DMS53 treated with DMSO at 0.1 percent for 48 hours (cell line): ENCODE data around the gene GJC1.

Experiments used
- DNase-seq: peaks from one replicate; lab custom pipeline; 2025; ENCODE audit not compliant: unreplicated experiment; lab: John Stamatoyannopoulos, UW

Gene GJC1

DNA sequence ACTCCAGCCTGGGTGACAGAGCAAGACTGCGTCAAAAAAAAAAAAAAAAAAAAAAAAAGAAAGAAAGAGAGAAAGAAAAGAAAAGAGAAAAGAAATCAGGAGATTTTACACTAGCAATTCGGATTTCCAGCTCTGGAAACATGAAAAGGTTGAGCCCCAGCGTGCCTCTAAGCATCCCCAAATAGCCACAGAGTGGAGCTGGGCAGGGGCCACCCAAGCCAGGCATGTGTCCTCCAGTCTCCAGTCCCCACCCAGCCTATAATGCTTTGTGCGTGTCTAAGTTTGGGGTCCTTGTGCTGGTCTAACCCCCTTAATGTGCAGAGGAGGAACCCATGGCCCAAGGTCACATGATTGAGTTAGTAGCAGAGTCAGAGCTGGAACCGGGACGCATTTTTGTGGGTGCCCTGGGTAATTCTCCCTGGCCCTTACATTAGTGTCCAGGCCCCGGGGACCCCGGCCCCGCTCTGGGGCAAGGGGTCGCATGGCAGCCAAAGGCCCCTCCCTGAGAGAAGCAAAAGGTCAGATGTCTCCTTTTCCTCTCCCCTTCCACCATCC lies 51.4 kb downstream of the GJC1 start:
- DNase-seq = peak; percentile 46

DNA sequence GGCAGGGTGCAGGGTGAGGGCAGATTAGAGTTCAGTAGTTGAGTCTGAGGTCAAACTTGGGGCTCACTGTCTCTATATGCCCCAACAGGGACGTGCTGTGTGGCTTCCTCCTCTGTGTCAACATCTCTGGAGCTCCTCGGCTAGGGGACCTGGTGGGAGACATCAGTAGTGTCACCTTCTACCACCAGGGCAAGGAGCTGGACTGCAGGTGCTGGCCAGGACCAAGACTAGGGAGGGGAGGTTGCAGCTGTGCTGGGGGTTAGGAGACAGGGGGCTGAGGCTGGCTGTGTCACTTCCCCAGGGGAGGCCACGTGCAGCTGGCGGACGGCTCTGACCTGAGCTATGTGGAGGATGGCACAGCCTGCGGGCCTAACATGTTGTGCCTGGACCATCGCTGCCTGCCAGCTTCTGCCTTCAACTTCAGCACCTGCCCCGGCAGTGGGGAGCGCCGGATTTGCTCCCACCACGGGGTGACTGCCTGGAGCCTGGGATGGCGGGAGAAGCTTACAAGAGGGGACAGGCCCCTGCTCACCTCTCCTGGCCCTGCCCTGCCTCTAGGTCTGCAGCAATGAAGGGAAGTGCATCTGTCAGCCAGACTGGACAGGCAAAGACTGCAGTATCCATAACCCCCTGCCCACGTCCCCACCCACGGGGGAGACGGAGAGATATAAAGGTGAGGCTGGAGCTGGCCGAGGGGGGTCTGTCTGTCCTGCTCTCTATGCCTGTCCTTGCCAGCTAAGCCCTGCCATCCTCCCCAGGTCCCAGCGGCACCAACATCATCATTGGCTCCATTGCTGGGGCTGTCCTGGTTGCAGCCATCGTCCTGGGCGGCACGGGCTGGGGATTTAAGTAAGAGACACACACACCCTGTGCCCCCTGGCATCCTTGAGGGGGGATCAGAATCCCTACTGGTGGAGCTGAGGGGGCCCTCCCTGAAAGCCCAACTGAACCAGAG lies 52.4 kb downstream of the GJC1 start:
- DNase-seq = no peak

DNA sequence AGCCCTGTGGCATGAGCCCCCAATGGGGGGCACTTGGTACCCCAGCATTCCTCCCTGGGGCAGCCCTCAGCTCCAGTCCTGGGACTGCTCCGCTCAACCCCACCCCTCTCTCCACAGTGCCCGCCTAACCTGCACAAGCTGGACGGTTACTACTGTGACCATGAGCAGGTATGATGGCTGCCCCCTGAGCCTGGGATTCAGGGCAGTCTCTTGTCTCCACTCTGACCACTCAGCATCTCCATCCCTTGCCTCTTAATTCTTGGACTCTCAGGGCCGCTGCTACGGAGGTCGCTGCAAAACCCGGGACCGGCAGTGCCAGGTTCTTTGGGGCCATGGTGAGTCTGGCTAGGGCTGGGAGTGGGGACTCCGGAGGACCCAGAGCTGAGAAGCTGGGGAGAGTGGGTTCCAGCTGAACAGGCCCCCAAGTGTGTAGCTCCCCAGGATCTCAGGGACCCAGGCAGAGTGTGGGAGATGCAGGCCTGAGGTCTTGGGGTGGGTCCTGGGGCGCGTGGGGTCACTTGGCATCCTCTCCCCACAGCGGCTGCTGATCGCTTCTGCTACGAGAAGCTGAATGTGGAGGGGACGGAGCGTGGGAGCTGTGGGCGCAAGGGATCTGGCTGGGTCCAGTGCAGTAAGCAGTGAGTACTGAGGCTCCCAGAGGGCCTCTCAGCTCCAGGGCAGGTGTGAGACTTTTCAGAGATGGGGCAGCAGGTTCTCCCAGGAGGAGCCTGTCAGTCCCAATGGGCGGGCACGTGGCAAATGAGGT lies 53.3 kb downstream of the GJC1 start:
- no peak for DNase-seq

DNA sequence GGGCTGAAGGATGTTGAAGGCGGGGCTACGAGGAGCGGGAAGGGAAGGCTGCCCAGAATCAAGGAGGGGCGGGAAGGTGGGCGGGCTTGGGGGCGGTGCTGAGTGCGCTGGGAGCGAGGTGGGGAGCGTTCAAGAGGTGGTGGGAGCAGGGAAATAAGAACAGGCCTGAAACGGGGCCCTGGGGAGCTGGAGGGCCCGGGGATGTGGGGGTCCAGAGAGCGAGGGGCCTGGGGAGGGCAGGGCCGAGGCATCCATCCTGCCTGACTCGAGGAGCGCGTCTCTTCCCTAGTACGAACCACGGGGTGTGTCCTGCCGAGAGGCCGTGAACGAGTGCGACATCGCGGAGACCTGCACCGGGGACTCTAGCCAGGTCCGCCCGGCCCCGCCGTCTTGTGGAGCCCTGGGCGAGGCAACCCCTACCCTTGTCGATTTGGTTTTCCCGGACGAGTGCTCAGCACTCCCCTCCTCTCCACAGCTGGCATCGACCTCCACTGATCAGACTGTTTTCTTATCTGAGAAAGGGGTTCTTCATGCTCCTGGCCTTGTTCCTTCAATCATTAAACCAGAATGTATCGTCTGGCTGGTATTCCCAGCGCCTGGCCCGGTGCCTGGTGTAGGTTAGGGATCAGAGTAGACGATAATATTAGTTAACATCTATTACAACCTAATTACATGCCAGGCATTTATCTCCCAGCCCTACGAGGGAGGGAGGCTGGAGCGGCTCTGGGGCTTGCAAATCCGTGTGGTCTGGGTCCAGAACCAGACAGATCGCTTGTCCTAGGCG lies 54.1 kb downstream of the GJC1 start:
- peak; percentile 72 for DNase-seq

DNA sequence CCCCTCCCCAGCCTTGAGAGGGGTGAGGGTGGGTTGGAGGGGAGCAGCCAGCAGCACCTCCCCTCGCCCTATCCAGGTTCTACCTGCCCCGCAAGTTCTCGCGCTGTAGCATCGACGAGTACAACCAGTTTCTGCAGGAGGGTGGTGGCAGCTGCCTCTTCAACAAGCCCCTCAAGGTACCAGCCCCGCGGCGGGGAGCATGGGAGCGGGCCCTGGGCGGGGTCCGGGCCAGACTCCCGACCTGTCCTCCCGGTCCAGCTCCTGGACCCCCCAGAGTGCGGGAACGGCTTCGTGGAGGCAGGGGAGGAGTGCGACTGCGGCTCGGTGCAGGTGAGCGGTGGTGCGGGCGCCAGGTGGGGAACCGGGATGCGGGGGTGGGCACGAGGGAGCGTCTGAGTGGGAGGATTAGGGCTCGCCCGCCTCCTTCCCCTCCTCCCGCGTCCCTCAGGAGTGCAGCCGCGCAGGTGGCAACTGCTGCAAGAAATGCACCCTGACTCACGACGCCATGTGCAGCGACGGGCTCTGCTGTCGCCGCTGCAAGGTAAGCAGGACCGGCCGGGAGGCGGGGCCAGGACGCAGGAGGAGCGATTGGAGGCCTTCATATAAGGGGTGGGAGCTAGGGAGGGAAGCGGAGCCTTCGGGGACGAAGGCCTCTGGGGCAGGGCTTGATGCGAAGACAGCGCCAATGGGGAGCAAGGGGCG lies 54.8 kb downstream of the GJC1 start:
- DNase-seq = peak; percentile 98

GRCh38 chr17:44774271-44775135 lies 55.6 kb downstream of the GJC1 start:
- DNase-seq = peak; percentile 81

DNA sequence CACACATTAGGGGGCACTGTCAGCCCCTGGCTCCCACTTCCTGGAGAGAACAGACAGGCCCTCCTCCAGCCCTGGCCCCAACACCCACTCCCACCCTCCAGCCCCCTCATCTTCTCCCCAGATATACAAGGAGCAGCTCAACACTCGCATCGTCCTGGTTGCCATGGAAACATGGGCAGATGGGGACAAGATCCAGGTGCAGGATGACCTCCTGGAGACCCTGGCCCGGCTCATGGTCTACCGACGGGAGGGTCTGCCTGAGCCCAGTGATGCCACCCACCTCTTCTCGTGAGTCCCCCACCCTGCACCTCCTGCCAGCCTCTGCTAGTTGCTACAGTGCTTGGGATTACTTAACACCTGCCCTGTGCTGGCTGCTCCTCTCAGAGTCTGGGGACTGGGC lies 56.9 kb downstream of the GJC1 start:
- DNase-seq = no peak

GRCh38 chr17:44772308-44773045 lies 57.6 kb downstream of the GJC1 start:
- no peak for DNase-seq

DNA sequence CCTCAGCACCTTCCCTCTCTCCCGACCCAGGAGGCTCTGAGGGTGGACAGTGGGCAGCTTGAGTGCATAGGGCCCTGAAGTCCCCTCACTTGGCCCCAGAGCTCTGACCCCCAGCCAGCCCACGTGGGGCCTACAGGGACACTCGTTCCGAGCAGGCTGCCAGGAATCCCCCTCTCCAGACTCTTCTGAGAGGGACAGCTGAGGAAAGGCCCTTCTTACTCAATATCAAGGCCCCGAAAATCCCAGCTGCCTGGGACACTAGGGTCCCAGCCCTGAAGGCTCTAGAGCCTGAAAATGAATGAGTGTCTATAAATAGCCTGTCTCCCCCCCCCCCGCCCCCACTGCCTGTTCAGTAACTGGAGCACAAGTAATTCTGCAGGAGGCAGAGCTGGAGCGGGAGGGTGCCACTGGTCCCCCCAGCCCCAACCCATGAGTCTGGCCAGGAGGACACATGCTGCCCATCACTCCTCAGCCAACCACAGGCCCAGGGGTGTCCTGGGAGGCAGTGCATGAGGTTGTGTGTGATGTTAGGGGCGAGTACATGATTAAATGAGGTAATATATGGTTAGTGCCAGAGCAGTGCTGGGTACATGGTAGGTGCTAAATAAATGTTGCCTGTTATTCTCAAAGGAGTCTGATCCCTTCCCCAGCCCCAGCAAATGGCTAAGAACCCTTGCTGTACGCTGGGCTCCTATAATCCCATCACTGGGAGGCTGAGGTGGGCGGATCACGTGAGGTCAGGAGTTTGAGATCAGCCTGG lies 59.7 kb downstream of the GJC1 start:
- no peak for DNase-seq

DNA sequence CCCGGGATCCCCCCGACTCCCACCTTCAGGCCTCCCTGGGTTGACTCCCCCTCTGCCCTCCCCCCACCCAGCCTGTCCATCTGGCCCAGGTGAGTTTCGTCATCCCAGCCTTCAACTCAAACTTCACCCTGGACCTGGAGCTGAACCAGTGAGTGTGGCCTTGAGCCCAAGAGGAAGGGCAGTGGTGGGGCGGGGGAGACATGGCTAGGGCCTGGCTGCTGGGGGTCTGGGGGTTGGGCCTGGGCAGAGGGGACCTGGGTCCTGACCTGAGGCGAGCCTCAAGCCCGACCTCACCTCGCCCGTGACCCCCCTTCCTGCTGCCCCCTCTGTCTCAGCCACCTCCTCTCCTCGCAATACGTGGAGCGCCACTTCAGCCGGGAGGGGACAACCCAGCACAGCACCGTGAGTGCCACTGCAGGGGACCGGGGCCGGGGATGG lies 60.4 kb downstream of the GJC1 start:
- DNase-seq = no peak

GRCh38 chr17:44769230-44769629 lies 60.9 kb downstream of the GJC1 start:
- DNase-seq = no peak

DNA sequence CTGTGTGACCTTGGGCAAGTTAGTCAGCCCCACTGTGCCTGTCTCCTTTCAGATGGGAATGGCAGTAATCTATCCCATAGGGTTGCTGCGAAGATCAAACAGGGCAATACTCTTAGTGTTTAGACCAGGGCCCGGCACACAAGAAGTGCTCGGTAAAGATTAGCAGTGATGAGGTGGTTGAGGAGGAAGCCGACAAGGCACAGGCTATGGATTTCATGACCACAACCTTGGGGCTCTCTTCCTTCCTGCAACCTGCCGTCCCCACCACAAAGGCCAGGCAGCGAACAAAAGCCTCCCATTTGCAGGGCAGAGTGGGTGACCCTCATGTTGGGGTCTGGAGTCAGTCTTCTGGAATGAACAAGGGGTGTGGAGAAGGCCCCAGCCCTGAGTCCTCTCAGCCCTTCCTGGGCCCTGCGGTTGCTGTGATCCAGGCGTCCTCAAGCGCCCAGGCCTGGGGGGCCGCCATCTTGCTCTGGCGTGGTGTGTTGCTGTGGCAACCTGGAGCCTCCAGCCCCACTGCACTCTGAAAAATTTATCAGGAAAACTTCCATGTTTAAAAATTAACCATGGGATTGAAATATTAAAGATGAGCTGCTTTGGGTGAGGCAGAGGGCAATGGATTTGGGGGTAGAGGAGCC lies 61.5 kb downstream of the GJC1 start:
- DNase-seq = no peak

GRCh38 chr17:44767493-44767892 lies 62.6 kb downstream of the GJC1 start:
- no peak for DNase-seq

DNA sequence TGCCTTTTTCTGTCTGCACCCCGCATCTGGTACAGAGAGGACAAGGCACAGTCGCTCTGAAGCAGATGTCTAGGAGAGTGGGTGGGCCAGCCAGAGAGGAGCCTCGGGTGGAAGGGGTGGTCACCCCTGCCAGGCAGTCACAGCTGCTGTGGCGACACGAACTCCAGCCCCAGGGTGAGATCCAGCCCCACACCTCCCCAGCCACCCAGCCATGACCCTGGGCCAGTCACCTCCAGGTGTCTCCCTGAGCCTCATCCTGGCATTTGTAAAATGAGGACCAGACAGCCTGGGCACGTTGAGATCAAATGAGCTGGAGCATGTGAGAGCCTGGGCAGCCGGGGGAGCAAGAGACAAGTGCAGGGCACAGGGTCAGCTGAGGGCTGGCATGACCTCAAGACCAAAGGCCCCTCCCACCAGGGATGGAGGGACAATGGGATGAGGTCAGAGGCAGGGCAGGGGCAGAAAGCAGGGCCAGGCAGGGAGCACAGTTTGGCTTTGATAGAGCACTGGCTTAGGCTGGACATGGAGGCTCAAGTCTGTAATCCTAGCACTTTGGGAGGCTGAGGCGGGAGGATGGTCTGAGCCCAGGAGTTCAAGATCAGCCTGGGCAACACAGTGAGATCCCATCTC lies 63.6 kb downstream of the GJC1 start:
- DNase-seq = no peak

- DNase-seq = no peak
These were observed 64.1 kb downstream of the GJC1 start for GRCh38 chr17:44765965-44766364.

DNA sequence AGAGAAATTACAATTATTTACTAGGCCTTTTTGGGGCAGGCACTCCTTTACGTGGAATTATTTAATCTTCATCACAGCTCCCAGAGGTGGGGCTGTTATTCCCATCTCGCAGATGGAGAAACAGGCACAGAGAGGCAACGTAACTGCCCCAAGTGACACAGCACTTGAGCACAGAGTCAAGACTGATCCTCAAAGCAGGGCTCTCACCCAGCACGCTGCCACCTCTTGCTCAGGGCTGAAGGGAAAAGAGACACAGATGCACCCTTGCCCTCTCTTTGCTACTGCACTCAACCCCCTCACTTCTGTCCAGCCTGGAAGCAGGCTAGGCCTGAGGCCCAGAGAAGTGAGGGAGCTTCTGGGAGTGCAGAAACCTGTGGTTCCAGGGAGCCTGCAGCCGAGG lies 66.9 kb downstream of the GJC1 start:
- no peak for DNase-seq
